K562 (cell line): ENCODE results near the gene TCP10L. TPM values are rescaled to one million over a fixed set of nuclear protein-coding genes. Genes with fewer than 3 reads are reported as not detected.

ENCODE experiments used
- CBFA2T2 ChIP-seq: fragments of 450-650 bp; conservative IDR thresholded peaks from 2 replicates; pipeline ENCODE4 v1.6.1; 2017; ENCODE audit warnings: mild to moderate bottlenecking
- CBX1 ChIP-seq: sonication (generic); IDR thresholded peaks from 2 replicates; pipeline ENCODE4 v1.6.1; 2016; ENCODE audit warnings: antibody characterized with exemption, low read depth, mild to moderate bottlenecking
- CBX3 ChIP-seq, 2 experiments: IDR thresholded peaks; 1 replicate in 1 of 2; 2 replicates in 1 of 2; pipeline ENCODE4 v1.6.1; 2012; ENCODE audit warnings: inconsistent platforms in 2 of 2, low read length in 2 of 2, borderline replicate concordance in 1 of 2, control low read depth in 1 of 2
- CBX8 ChIP-seq: fragments of 200-600 bp; sonication (generic); IDR thresholded peaks from 2 replicates; pipeline ENCODE4 v1.6.1; 2012; ENCODE audit warnings: borderline replicate concordance, mixed run types, low read depth, mild to moderate bottlenecking, moderate library complexity, mixed read lengths, low read length, control low read depth, inconsistent platforms; ENCODE audit not compliant: poor library complexity, severe bottlenecking; ENCODE audit errors: extremely low read depth
- GATAD2A ChIP-seq: fragments of 450-650 bp; IDR thresholded peaks from 2 replicates; pipeline ENCODE4 v1.6.1; 2017
- HIVEP1 ChIP-seq: fragments of 250-450 bp; sonication (Bioruptor Pico); IDR thresholded peaks from 2 replicates; pipeline ENCODE4 v1.4.0; 2020; ENCODE audit warnings: mild to moderate bottlenecking
- HNRNPK ChIP-seq: fragments of 200-400 bp; formaldehyde crosslinking; IDR thresholded peaks from one replicate; pipeline ENCODE4 v1.6.1; 2018; ENCODE audit warnings: mild to moderate bottlenecking, low read depth, low read length; ENCODE audit not compliant: poor library complexity, severe bottlenecking
- HNRNPLL ChIP-seq: fragments of 200-400 bp; formaldehyde crosslinking; IDR thresholded peaks from 2 replicates; pipeline ENCODE4 v1.6.1; 2017; ENCODE audit warnings: low read length, low read depth, mild to moderate bottlenecking; ENCODE audit not compliant: poor library complexity, severe bottlenecking
- KLF1 ChIP-seq: fragments of 450-650 bp; IDR thresholded peaks from 2 replicates; pipeline ENCODE4 v1.6.1; 2016; ENCODE audit warnings: missing genetic modification characterization, missing compliant biosample characterization
- RAD51 ChIP-seq: fragments of 450-650 bp; IDR thresholded peaks from 2 replicates; pipeline ENCODE4 v1.7.1; 2016; ENCODE audit warnings: low read depth, mild to moderate bottlenecking, borderline replicate concordance
- RBFOX2 ChIP-seq: fragments of 200-400 bp; formaldehyde crosslinking; IDR thresholded peaks from 2 replicates; pipeline ENCODE4 v1.6.1; 2017; ENCODE audit warnings: low read depth, mild to moderate bottlenecking, low read length, moderate library complexity
- SFPQ ChIP-seq: fragments of 200-400 bp; formaldehyde crosslinking; IDR thresholded peaks from 2 replicates; pipeline ENCODE4 v1.6.1; 2017; ENCODE audit warnings: mild to moderate bottlenecking, low read depth, low read length, moderate library complexity
- TRIM28 ChIP-seq: fragments of 450-650 bp; IDR thresholded peaks from 2 replicates; pipeline ENCODE4 v1.6.1; 2017
- WHSC1 ChIP-seq: IDR thresholded peaks from one replicate; pipeline ENCODE4 v1.6.1; 2012; ENCODE audit warnings: low read length, control low read depth, inconsistent platforms
- ZNF121 ChIP-seq: sonication (generic); formaldehyde crosslinking; conservative IDR thresholded peaks from 2 replicates; pipeline ENCODE4 v1.8.0; 2022; ENCODE audit warnings: missing genetic modification reagents
- ZNF140 ChIP-seq: fragments of 250-450 bp; sonication (Bioruptor Pico); IDR thresholded peaks from 2 replicates; pipeline ENCODE4 v1.8.0; 2021; ENCODE audit warnings: moderate library complexity, mild to moderate bottlenecking, inconsistent platforms
- ZNF512 ChIP-seq: IDR thresholded peaks from 2 replicates; pipeline ENCODE4 v1.6.1; 2016; ENCODE audit warnings: missing genetic modification characterization, missing compliant biosample characterization
- ZNF76 ChIP-seq: fragments of 250-450 bp; sonication (Bioruptor Pico); IDR thresholded peaks from 2 replicates; pipeline ENCODE4 v1.4.0; 2020; ENCODE audit warnings: mild to moderate bottlenecking, moderate library complexity, borderline replicate concordance
- polyA plus RNA-seq, 8 experiments: library from polyadenylated mRNA; depleted of rRNA in 4 of 8; stranded (reverse) in 5 of 8; unstranded in 3 of 8; fragments of >200 nt; fragmentation: Nextera tagmentation in 2 of 8; fragmentation: Illumina TruSeq in 1 of 8; extraction: Ambion mirVana in 2 of 8; extraction: Trizol in 1 of 8; gene quantifications; 2 replicates each; pipeline versions ENCODE4 v1.2.1 to v1.2.3, GENCODE V29; 2011 to 2014; ENCODE audit warnings: inconsistent platforms in 1 of 8, missing spikeins in 1 of 8
- total RNA-seq, 7 experiments: library from RNA; depleted of rRNA in 6 of 7; stranded (reverse); fragments of >200 nt in 6 of 7; fragmentation: Illumina TruSeq in 2 of 7; extraction: Trizol in 2 of 7; gene quantifications; 2 replicates each; pipeline versions ENCODE4 v1.2.1 to v1.2.3, GENCODE V29; 2011 to 2021; ENCODE audit warnings: low replicate concordance in 1 of 7
- TF ChIP-seq, protein P1 (sequence below): fragments of 450-650 bp; IDR thresholded peaks from 2 replicates; pipeline ENCODE4 v1.6.1; 2016; ENCODE audit warnings: missing biosample characterization, missing genetic modification characterization

Gene TCP10L
- total and polyA plus RNA-seq, 9 of the 15 experiments (the other 6 are each of a cell fraction or from before 2014, with no cell fraction given) = 0.34 to 0.91 (median 0.56) TPM; not detected in 2

GRCh38 chr21:32572574-32573420 is 12.5 kb downstream of the TCP10L start (continued):
- TF ChIP-seq ZNF512 (tag) (no peak), CBX8 (no peak), SFPQ (no peak), ZNF121 (no peak), CBFA2T2 (no peak), GATAD2A (no peak), ZNF76 (CRISPR knock-in tag) (no peak), TRIM28 (0 out of 2 replicates have a peak, but pooled peaks have one; percentile 27), WHSC1 (no peak), CBX3 (IDR thresholded peaks at IDR 0.05; ENCODE audit: borderline replicate concordance in 1 of 2, low read length in 2 of 2) (peak in 1 of 2 experiments; percentile 44; a peak in 1 of 3 replicates), HIVEP1 (no peak), HNRNPLL (no peak), HNRNPK (no peak), KLF1 (tag) (0 out of 2 replicates have a peak, but pooled peaks have one; percentile 33), RBFOX2 (0 out of 2 replicates have a peak, but pooled peaks have one; percentile 21), RAD51 (no peak), ZNF140 (CRISPR knock-in tag) (no peak), CBX1 (no peak)
- TF ChIP-seq, protein P1, sequence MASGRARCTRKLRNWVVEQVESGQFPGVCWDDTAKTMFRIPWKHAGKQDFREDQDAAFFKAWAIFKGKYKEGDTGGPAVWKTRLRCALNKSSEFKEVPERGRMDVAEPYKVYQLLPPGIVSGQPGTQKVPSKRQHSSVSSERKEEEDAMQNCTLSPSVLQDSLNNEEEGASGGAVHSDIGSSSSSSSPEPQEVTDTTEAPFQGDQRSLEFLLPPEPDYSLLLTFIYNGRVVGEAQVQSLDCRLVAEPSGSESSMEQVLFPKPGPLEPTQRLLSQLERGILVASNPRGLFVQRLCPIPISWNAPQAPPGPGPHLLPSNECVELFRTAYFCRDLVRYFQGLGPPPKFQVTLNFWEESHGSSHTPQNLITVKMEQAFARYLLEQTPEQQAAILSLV (tag) = no peak
